Activated naive CD4-positive, alpha-beta T cell treated with anti-CD3 and anti-CD28 coated beads, Interleukin-2, amount 50 U/mL, for 72 hours (primary cell): ENCODE data around the gene OPRL1. TPM values are rescaled to one million over a fixed set of nuclear protein-coding genes. Genes with fewer than 3 reads are reported as not detected.
"Not testable (repeated sequence)": the region's sequence is repeated elsewhere in the genome, so short reads cannot be mapped to it uniquely, and the experiment has no call there.

ENCODE experiments used
- ATAC-seq, 2 donors: fragments of 150-1000 bp; cut with Tn5 transposase; 2 replicates each; pipeline ENCODE4 v1.10.0; 2021; ENCODE audit warnings: mild to moderate bottlenecking in 2 of 2, moderate library complexity in 2 of 2
- DNase-seq, 2 donors: peaks; one replicate each; pipeline ENCODE4 v3.0.0; 2021 to 2022; ENCODE audit warnings: low spot score in 2 of 2
- H3K27ac Mint-ChIP-seq, 2 donors: one replicate each; pipeline ENCODE4 v1.8.0; 2022; ENCODE audit warnings: mild to moderate bottlenecking in 2 of 2, mixed read lengths in 2 of 2
- H3K36me3 Mint-ChIP-seq, 2 donors: one replicate each; pipeline ENCODE4 v1.8.0; 2022; ENCODE audit warnings: mixed read lengths in 2 of 2
- H3K9me3 Mint-ChIP-seq, 2 donors: one replicate each; pipeline ENCODE4 v1.8.0; 2022; ENCODE audit warnings: mixed read lengths in 2 of 2
- total RNA-seq, 2 donors: library from RNA; stranded (reverse); gene quantifications; one replicate each; pipeline ENCODE4 v1.2.3, GENCODE V29; 2022

OPRL1 gene
- total RNA-seq, 2 donors from 2014 or later: 0.32 to 1.2 TPM

DNA sequence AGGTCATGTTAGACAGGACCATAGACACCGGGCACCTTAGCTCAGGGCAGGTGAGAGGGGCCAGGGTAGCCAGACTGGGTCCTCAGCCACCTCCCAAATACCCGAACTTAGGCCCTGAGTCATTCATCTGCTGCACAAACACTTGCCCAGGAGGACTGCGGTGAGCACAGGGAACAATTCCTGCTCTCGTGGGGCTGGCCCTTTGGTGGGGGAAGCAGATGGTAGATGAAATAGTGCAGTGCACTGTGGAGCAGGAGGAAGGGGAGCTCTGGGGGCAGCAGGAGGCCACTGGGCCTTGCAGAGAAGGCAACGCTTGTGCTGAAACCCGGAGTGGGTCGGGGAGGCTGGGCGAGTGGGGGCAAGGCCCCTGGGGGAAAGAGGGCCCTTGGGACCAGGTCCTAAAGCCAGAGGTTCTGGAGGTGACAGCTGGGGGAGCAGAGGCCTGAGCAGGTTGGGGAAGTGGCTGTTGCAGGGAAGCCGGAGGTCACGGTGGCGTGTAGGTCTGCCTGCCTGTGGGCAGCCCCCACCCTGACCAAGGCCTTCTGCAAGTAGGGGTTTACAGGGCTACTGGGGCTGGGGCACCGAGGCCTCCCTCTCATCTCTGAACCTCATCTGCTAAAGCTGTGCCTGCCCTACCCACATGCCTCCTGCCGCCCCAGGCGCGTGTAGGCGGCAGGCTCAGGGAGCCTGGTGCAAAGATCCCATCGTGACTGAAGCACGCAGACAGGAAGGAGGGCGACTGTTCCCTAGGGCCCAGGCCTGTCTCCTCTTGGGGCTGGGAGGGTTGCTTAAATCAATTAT lies 32.2 kb downstream of the OPRL1 start:
- Mint-ChIP-seq H3K36me3 (no peaks in the 10 kb centered on the region), H3K27ac (no peak overlapping the region), H3K9me3 (no peaks in the 10 kb centered on the region)
- ATAC-seq (no peak), DNase-seq (peak in 1 of 2 donors; percentile 45)

GRCh38 chr20:64112691-64113443 lies 33.0 kb downstream of the OPRL1 start:
- DNase-seq (peak; percentile 2 to 43), ATAC-seq (no peak)
- Mint-ChIP-seq H3K27ac (no peak overlapping the region), H3K36me3 (no peaks in the 10 kb centered on the region), H3K9me3 (no peaks in the 10 kb centered on the region)

DNA sequence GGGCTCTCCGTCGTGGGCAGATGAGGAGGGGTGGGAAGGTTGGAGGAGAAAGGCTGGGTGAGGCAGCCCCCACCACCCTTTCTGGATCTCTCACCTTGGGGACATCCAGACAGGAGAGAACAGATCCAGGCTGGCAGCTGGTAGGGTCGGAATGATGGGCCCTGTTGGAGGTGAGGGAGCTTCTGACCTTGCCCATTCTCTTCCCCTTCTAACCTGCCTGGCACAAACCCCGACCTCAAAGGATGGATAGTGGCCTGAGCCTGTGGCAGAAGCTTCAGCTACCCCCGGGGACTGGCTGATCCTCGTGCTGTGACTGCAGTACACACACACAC lies 33.5 kb downstream of the OPRL1 start:
- no peak for ATAC-seq

DNA sequence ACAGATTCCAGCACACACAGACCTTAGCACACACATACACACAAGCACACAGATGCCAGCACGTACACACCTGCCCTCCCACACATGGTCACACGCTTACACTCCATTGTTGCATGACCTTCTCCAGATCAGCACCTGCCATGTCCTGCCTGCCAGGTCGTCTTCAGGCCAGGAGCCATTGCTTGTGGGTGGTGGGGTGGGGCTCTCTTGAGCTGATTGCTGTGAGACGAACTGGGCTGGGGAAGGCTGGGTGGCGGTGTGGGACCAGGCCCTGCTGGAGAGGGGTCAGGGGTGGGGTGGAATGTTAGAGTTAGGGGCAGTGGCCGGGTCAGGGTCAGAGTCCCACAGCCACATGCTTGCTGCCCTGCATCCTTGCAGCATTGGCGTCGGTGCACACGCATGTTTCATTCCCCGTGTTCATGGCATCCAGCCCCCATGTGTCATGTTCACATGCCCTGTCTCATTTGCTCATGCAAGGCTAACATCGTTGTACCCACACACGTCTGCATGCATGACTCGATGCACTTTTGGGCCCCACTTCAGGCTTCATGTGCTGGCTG lies 34.0 kb downstream of the OPRL1 start:
- no peaks in the 10 kb centered on the region for H3K36me3 Mint-ChIP-seq
- no peak overlapping the region for H3K27ac Mint-ChIP-seq
- DNase-seq (peak in 1 of 2 donors; percentile 23), ATAC-seq (no peak)
- no peaks in the 10 kb centered on the region for H3K9me3 Mint-ChIP-seq

More for the DNA sequence above, 33.5 kb downstream of the OPRL1 start:
- Mint-ChIP-seq H3K36me3 (no peaks in the 10 kb centered on the region), H3K9me3 (no peaks in the 10 kb centered on the region), H3K27ac (no peak overlapping the region)
- DNase-seq: peak in 1 of 2 donors; percentile 45

DNA sequence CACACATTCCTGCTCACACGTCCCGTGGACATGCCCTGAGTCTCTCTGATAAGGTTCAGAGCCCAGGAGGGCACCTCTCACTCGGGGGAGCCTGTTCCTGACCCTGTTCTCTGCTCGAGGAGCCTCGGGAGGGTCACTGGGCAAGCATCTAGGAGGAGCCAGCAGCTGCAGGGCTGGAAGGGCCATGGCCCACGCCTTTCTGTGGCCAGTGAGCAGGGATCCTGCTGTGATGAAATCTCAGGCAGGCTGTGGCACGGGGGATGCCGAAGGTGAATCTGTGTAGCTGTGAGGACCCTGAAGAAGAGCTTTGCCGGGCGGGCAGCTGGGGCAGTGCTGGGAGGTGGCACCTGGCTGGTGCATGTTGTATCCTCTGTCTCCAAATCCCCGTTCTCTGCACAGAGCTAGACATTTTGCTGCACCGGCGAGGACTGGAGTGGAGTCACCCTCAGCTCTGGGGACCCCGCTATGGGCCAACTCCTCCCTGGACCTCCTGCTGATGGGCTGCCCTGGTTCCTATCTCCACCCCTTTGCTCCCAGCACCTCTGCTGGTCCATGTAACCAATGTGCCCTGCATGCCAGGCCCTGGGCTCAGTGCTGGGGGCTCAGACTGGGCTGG lies 34.6 kb downstream of the OPRL1 start:
- H3K9me3 Mint-ChIP-seq: no peaks in the 10 kb centered on the region
- H3K36me3 Mint-ChIP-seq: no peaks in the 10 kb centered on the region
- DNase-seq (peak in 1 of 2 donors; percentile 49), ATAC-seq (no peak)
- H3K27ac Mint-ChIP-seq: no peak overlapping the region

GRCh38 chr20:64115171-64115911 lies 35.5 kb downstream of the OPRL1 start:
- DNase-seq: peak in 1 of 2 donors; percentile 38
- Mint-ChIP-seq H3K27ac (no peak overlapping the region), H3K36me3 (no peaks in the 10 kb centered on the region), H3K9me3 (no peaks in the 10 kb centered on the region)
- ATAC-seq: no peak

GRCh38 chr20:64116016-64116415 lies 36.1 kb downstream of the OPRL1 start:
- Mint-ChIP-seq H3K27ac (no peak overlapping the region), H3K36me3 (no peaks in the 10 kb centered on the region), H3K9me3 (no peaks in the 10 kb centered on the region)
- DNase-seq (no peak), ATAC-seq (no peak)

GRCh38 chr20:64116541-64117431 lies 36.9 kb downstream of the OPRL1 start:
- ATAC-seq (no peak), DNase-seq (peak in 1 of 2 donors; percentile 48)
- no peaks in the 10 kb centered on the region for H3K36me3 Mint-ChIP-seq
- no peaks in the 10 kb centered on the region for H3K9me3 Mint-ChIP-seq
- no peak overlapping the region for H3K27ac Mint-ChIP-seq

DNA sequence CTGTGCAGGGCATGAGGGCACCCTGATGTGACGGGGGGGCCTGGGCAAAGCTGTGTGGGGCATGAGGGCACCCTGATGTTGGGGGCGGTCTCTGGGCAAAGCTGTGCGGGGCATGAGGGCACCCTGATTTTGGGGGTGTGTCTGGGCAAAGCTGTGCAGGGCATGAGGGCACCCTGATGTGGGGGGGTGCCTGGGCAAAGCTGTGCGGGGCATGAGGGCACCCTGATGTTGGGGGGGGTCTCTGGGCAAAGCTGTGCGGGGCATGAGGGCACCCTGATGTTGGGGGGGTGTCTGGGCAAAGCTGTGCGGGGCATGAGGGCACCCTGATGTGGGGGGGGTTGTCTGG lies 37.5 kb downstream of the OPRL1 start:
- not testable (repeated sequence) for H3K36me3 Mint-ChIP-seq, ATAC-seq, H3K9me3 Mint-ChIP-seq, DNase-seq, H3K27ac Mint-ChIP-seq

DNA sequence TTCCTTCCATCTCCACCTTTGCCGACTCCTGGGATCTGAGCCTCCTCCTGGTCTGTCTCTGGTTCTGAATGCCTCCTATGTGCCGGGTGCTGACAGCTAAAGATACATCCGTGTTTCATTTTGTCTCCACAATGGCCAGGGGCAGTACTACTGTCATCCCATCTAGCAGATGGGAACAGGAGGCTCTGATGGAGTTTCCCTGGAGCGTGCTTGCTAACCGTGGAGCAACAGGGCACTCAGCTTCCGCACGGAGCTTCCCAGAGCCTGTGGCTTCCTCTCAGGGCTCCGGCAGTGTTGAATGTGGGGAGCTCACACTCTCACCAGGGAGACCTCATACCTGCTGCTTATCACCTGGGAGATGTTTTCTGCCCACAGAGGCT lies 39.4 kb downstream of the OPRL1 start:
- ATAC-seq: no peak
- H3K36me3 Mint-ChIP-seq: no peaks in the 10 kb centered on the region
- no peak overlapping the region for H3K27ac Mint-ChIP-seq
- H3K9me3 Mint-ChIP-seq: no peaks in the 10 kb centered on the region
- peak in 1 of 2 donors; percentile 49 for DNase-seq

GRCh38 chr20:64119681-64120341 lies 39.9 kb downstream of the OPRL1 start:
- peak in 1 of 2 donors; percentile 54 for DNase-seq
- Mint-ChIP-seq H3K27ac (peak overlapping the region; percentile 67 to 92), H3K9me3 (no peaks in the 10 kb centered on the region), H3K36me3 (no peaks in the 10 kb centered on the region)
- peak; percentile 43 to 48 for ATAC-seq

DNA sequence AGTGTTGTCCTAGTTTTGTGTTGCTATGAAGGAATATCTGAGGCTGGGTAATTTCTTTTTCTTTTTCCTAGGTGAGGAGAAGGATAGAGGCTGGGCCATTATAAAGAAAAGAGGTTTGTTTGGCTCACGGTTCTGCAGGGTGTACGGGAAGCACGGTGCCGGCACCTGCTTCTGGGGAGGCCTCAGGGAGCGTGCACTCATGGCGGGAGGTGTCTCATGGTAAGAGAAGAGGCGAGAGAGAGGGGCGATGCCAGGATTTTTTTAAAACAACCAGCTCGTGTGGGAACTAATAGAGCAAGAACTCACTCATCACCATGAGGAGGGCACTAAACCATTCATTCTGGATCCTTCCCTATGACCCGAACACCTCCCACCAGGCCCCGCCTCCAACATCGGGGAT lies 41.7 kb downstream of the OPRL1 start:
- Mint-ChIP-seq H3K9me3 (no peaks in the 10 kb centered on the region), H3K27ac (no peak overlapping the region), H3K36me3 (no peaks in the 10 kb centered on the region)
- DNase-seq (no peak), ATAC-seq (no peak)

GRCh38 chr20:64122927-64123326 lies 43.0 kb downstream of the OPRL1 start:
- H3K27ac Mint-ChIP-seq, DNase-seq, ATAC-seq, H3K9me3 Mint-ChIP-seq, H3K36me3 Mint-ChIP-seq: not testable (repeated sequence)

DNA sequence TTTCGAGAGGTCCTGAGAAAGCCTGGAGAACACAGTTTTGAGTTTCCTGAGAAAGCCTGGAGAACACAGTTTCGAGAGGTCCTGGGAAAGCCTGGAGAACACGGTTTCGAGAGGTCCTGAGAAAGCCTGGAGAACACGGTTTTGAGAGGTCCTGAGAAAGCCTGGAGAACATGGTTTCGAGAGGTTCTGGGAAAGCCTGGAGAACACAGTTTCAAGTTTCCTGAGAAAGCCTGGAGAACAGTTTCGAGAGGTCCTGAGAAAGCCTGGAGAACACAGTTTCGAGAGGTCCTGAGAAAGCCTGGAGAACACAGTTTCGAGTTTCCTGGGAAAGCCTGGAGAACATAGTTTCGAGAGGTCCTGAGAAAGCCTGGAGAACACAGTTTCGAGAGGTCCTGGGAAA lies 43.6 kb downstream of the OPRL1 start:
- not testable (repeated sequence) for H3K27ac Mint-ChIP-seq, ATAC-seq, H3K9me3 Mint-ChIP-seq, H3K36me3 Mint-ChIP-seq
- peak in 1 of 2 donors; percentile 4 for DNase-seq

- H3K27ac Mint-ChIP-seq: no peak overlapping the region
These were observed 49.4 kb downstream of the OPRL1 start for GRCh38 chr20:64129146-64129782.

More at GRCh38 chr20:64129146-64129782, 49.4 kb downstream of the OPRL1 start:
- Mint-ChIP-seq H3K36me3 (no peaks in the 10 kb centered on the region), H3K9me3 (no peaks in the 10 kb centered on the region)
- DNase-seq: peak in 1 of 2 donors; percentile 31
- ATAC-seq: no peak
